ENCODE data around the gene OSBPL6. TPM values are rescaled to one million over a fixed set of nuclear protein-coding genes. Genes with fewer than 3 reads are reported as not detected.
A peak's percentile ranks its signal among the peaks of the same experiment; 100 is the strongest.

Gene OSBPL6
- total and polyA plus RNA-seq, 10 of the 15 experiments (the other 5 are each of a cell fraction or from before 2014, with no cell fraction given): 0.01 to 0.08 (median 0.03) TPM; not detected in 5

- ATAC-seq (peak; percentile 26; the same call in 2 of the 3 replicates), FAIRE-seq (no peak), DNase-seq (ENCODE audit: low read depth, low spot score) (no peak)
- TF ChIP-seq NR2C2 (IDR thresholded peaks at IDR 0.05; ENCODE audit: borderline replicate concordance, control insufficient read depth, insufficient read length, low read depth) (no peak), CHD2 (IDR thresholded peaks at IDR 0.05; ENCODE audit: borderline replicate concordance, low read depth, low read length) (no peak), BRCA1 (IDR thresholded peaks at IDR 0.05; ENCODE audit: low read depth, low read length) (no peak), PKNOX1 (IDR thresholded peaks at IDR 0.05) (no peak), EED (IDR thresholded peaks at IDR 0.05; ENCODE audit: low read depth) (no peak), TCF3 (IDR thresholded peaks at IDR 0.05; ENCODE audit: borderline replicate concordance, insufficient read depth, low read depth, low read length) (no peak), RAD51 (IDR thresholded peaks at IDR 0.05) (no peak), ZBED1 (IDR thresholded peaks at IDR 0.05; ENCODE audit: borderline replicate concordance) (no peak), REST (IDR thresholded peaks at IDR 0.05; ENCODE audit: low read depth, low read length) (no peak), MXI1 (IDR thresholded peaks at IDR 0.05; ENCODE audit: low read depth, low read length) (no peak), NFIC (IDR thresholded peaks at IDR 0.05; ENCODE audit: low read depth, low read length) (no peak), BMI1 (IDR thresholded peaks at IDR 0.05; ENCODE audit: borderline replicate concordance) (no peak), STAT3 (IDR thresholded peaks at IDR 0.05; ENCODE audit: low read depth, low read length) (no peak), ATF7 (IDR thresholded peaks at IDR 0.05; ENCODE audit: low read depth) (no peak)
- Histone ChIP-seq H3K79me2 (ENCODE audit: control insufficient read depth, insufficient read depth, low read length) (no peaks in the 10 kb centered on the region), H3K27ac (ENCODE audit: control insufficient read depth, insufficient read depth) (no peak overlapping the region), H3K4me1 (ENCODE audit: control insufficient read depth, insufficient read depth, low read length) (no peaks in the 10 kb centered on the region), H3K4me3 (no peak overlapping the region), H4K20me1 (ENCODE audit: control insufficient read depth, insufficient read depth) (no peaks in the 10 kb centered on the region), H3K4me2 (ENCODE audit: control insufficient read depth, insufficient read depth) (no peak overlapping the region), H3K27me3 (replicated peaks in 1 of 2; ENCODE audit: control insufficient read depth in 2 of 2, insufficient read depth in 2 of 2, low read length in 1 of 2) (no peaks in the 10 kb centered on the region), H3K9ac (ENCODE audit: control insufficient read depth, insufficient read depth, low read length) (no peak overlapping the region), H2AFZ (ENCODE audit: control insufficient read depth, low read depth, low read length) (no peak overlapping the region), H3K9me3 (replicated peaks; ENCODE audit: control insufficient read depth, insufficient read depth, low read length) (no peaks in the 10 kb centered on the region), H3K36me3 (ENCODE audit: control insufficient read depth in 2 of 2, insufficient read depth in 2 of 2, low read length in 1 of 2) (no peaks in the 10 kb centered on the region)
- no TSS peak for BruUV-seq (replicated peaks)
- ChIA-PET POLR2A (no interaction called here), CTCF (interaction anchor here (0.8 kb wide), 1 partner anchor 91 kb away, joined by 4 read pairs; the partner anchor contains the start of gene RBM45), RAD21 (ENCODE audit: unreplicated experiment) (no interaction called here), SMC1A (ENCODE audit: uncharacterized antibody, unreplicated experiment) (no interaction called here)
- in situ Hi-C loops (cut with MboI) (no loop called here), intact Hi-C loops (cut with micrococcal nuclease; ENCODE audit: unreplicated experiment) (no loop called here)
Observed at GRCh38 chr2:178202927-178203326, 8.6 kb downstream of the OSBPL6 start.
